DMS 273 treated with DMSO at 0.1 percent for 48 hours (cell line): Measurements from ENCODE around the gene IL10RB.

ENCODE experiments used
- DNase-seq: peaks from one replicate; lab custom pipeline; 2025; lab: John Stamatoyannopoulos, UW

IL10RB gene

DNA sequence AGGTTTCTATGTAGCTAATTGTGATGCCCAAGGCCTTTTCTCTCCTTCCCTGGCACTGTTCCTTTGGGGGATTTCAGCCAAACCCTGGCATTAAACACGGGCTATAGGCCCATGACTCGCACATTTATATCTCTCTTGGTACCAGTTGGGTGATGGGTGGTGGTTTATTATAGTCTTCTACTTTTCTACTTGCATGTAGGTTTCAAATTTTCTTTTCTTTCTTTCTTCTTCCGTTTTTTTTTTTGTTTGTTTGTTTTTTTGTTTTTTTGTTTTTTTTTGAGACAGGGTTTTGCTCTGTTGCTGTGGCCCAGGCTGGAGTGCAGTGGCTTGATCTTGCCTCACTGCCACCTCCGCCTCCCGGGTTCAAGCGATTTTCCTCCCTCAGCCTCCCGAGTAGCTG, 1.1 kb downstream of the IL10RB start:
- DNase-seq: no peak

GRCh38 chr21:33268393-33268736, 2.2 kb downstream of the IL10RB start:
- no peak for DNase-seq

GRCh38 chr21:33268737-33269441, 2.7 kb downstream of the IL10RB start:
- no peak for DNase-seq

DNA sequence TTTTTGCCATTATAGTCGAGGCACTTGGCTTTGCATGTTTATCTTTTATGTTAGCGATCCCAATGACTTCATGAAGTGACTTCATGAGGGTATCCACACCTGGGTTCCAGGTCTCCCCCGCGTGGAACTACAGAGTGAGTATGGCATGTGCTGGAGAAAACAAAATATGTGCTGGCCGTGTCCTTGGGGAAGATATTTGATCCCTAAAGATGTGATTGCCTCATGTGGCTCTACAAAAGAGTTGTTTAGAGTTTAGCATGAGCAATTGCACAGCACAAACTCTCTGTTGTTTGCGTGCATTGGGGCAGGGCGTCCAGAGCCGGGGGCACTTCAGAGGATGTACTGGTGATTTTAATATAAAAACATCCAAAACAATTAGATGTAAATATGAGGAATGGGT, 4.8 kb downstream of the IL10RB start:
- no peak for DNase-seq

GRCh38 chr21:33273044-33273443, 6.9 kb downstream of the IL10RB start:
- DNase-seq: no peak

- DNase-seq: no peak
These were observed 12.6 kb downstream of the IL10RB start for GRCh38 chr21:33278721-33279120.

DNA sequence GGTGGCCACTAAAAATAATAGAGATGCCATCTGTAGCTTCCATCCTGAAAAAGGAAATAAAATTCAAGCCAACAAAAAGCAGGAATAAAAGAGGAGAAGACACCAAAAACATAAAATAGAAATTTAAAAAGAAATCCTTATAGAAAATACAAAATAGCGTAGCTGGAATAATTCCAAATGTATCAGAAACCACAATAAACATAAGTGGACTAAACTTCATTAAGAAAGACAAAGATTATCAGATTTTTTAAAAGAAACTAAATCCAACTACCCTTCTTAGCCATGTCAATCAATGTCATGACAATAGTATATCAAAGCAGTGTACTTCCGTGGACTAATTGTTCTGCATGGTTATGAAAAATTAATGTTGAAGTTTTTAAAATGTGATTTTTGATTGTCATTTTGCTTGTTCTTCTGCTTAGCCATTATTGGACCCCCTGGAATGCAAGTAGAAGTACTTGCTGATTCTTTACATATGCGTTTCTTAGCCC, 13.2 kb downstream of the IL10RB start:
- DNase-seq: no peak

DNA sequence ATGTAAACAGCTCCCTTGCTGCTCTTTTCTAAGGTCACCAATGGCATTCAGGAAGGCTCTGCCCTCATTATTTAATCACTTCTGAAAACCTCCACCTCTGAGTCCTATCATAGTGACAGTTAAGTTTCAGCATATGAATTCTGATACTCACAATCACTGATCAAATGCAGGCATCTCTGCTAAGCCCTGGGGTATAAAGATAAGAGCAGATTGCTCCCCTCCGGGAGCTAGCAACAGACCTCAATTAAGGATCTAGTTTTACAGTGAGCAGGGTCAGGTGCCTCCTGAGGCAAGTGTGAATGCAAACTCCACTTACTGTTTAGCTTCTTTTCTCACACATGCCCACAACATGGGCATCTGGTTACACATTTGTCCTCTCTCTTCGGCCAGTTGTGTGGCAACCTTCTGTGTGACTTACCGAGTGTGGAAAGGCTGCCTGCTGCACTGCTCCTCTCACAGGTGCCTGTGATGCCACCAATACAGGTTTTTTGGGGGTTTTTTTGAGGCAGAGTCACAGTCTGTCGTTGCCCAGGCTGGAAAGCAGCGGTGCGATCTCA, 15.0 kb downstream of the IL10RB start:
- DNase-seq: no peak

DNA sequence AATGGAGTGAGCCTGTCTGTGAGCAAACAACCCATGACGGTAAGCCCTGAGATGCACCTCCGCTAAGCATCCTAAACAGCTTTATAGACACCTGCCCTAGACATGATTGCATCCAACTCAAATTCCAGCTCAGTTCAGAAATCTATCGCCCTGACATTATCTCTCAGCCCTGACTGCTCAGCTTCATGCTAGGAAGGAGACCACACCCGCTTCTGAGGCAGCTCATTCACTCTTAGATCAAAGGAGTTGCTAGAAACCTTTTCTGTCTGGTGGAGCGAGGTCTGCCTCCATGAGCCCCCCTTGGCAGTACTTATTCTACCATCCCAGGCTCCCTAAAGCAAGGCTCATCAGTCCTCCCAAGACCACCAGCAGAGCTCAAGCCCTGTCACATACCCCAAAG, 17.0 kb downstream of the IL10RB start:
- no peak for DNase-seq

- DNase-seq: no peak
These were observed 19.9 kb downstream of the IL10RB start for GRCh38 chr21:33286076-33286475.

DNA sequence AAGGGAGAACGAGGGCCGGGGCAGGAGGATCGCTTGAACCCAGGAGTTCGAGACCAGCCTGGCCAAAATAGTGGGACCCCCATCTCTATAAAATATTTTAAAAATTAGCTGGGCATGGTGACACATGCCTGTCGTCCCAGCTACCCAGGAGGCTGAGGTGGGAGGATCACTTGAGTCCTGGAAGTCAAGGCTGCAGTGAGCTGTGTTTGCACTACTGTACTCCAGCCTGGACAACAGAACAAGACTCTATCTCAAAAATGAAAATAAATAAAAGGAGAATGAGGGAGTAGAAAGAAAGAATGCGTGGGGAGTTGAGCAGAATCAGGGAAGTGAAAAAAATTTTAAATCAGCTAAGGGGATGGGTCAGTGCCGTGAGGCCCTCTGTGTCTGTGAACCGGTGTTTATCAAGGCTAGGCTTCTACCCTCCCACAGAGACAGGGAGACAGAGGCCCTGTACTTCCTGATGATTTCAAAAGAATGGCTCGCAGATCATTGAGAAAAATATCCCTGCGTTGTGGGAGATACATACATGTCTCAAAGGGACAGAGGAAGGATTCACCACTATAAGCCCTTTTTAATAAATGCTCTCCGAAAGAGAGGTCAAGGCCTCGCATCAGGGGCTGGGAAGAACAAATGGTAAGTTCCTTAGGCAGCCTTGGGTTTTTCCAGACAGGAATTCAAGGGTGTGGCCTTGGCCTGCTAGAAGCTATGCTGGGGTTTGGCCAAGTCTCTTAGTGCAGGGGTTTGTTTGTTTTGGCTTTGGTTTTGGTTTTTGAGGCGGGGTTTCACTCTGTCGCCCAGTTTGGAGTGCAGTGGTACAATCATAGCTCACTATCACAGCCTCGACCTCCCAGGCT, 20.7 kb downstream of the IL10RB start:
- no peak for DNase-seq

GRCh38 chr21:33289199-33289819, 23.1 kb downstream of the IL10RB start:
- DNase-seq: no peak

DNA sequence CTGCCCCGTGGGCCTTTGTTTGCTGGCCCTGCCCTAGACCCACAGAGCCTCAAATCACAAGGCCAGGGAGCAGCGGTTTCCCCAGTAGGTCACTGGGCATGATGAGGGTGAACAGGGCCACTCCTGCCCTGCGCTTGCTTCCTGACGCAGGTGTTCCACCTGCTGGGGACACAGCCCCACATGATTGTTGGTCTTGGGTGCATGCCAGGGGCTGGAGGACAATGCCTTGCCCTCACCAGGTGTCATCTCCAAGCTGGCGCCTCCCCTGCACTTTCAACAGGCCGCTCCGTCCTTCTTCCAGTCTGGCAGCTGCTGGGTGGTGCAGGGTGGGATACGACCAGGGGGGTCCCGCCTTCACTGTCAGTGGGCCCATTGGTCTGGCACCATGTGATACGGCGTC, 24.3 kb downstream of the IL10RB start:
- DNase-seq: no peak

DNA sequence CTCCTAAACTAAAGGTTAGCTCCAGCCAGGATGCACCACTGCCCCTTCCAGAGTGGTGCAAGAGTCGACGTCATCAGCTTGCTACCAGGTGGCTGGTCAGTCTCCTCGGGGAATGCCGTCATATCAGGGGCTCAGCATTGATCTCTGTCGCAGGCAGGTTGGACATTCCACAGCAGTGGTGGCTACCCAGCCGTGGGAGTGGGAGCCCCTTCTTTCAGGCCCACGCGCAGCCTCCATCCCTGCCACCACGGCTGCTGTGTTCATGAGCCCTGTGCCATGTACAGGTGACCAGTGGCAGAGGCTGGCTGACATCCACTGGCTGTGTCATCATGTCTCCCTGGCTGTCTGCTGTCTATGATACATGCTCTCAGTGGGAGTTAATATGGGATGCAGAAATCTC, 25.5 kb downstream of the IL10RB start:
- DNase-seq: no peak

DNA sequence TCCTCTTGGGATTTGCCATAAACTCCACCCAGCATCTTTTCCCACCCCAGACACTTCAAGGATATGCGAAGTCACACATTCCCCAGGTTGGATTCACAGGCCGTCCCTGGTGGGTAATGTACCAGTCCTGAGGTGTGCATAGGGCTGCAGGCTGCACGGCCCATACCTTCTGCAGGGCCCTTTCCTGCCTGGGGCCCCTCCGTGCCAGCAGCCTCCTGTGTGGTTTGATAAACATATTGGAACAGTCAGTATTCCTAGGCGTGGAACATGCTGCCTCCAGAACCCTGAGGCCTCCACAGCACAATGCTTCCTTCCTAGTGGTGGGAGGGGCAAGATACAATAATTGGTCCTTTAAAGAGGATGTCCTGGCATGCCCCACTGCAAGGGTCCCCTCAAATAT, 26.6 kb downstream of the IL10RB start:
- no peak for DNase-seq

DNA sequence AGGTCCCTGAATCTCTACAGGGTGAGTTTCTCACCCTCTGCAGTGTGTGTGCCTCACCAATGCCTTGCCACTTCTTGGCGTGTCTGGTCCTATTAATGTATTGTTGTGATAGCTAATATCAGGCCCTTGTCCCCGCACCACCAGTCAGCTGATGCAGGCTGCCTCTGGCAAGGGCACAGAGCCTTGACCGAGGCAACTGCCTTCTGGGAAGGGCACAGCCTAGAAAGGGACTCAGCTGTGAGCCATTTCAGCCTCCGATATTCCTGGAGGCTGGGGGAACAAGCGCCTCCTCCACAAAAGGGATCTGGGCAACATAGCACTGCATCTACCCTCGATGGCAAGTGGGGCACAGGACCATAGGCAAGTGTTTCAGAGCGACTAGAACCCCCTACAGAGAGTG, 27.0 kb downstream of the IL10RB start:
- DNase-seq: no peak

DNA sequence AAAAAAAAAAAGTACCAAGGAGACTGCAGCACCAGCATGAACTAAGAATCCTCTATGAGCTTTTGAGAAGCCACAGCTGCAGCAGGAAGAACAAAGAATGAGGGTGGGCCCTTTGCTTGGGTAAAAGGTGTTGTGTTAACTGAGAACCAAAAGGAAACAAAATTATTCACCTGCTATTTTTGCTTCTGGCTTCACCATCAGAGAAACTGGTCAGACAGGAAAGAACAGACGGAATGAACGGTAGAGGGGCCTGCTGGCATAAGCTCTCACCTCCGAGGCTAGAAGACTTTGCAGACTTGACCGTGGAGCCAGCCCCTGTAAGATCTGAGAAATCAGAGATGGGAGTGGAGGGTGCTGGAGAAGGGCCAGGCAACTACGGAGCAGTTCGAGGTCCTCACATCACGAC, 27.6 kb downstream of the IL10RB start:
- DNase-seq: no peak

DNA sequence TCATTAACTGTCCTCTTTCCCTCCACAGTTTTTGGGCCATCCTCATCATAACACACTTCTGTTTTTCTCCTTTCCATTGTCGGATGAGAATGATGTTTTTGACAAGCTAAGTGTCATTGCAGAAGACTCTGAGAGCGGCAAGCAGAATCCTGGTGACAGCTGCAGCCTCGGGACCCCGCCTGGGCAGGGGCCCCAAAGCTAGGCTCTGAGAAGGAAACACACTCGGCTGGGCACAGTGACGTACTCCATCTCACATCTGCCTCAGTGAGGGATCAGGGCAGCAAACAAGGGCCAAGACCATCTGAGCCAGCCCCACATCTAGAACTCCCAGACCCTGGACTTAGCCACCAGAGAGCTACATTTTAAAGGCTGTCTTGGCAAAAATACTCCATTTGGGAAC, 30.0 kb downstream of the IL10RB start:
- no peak for DNase-seq

DNA sequence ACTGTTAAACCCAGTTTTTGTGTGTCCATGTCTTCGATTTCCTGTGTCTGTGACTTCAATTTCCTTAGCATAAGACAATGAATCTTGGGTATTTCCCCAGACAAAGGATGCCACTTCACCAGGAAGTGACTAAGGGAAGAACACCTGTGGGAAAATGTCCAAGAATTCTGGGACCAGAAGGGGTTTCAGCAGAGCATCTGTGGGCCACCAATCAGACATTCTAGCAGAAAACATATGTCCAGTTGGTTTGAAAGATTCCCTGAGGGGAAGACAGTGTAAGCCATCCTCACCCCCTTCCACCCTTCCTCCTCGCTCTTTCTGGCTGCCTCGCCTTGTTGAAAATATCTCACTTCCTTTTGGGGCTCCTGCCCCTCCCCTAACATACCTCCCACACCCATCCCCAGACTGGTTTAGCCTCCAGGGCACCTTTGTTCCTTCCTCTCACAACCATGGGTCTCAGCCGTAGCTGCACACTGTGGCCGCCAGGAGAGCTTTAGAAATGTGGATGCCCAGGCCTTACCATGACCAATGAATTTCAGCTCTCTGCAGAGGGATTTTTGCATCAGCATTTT, 33.1 kb downstream of the IL10RB start:
- no peak for DNase-seq

- no peak for DNase-seq
These were observed 34.8 kb downstream of the IL10RB start for GRCh38 chr21:33300701-33301631.

GRCh38 chr21:33301632-33302002, 35.5 kb downstream of the IL10RB start:
- DNase-seq: no peak
